Ishikawa (cell line): Measurements from ENCODE around the gene SETDB1.

ENCODE experiments used
- CEBPB ChIP-seq: IDR thresholded peaks from 2 replicates; pipeline ENCODE4 v1.6.1; 2012
- CREB1 ChIP-seq: IDR thresholded peaks from 2 replicates; pipeline ENCODE4 v1.6.1; 2012; ENCODE audit warnings: low read depth
- EGR1 ChIP-seq: IDR thresholded peaks from 2 replicates; pipeline ENCODE4 v1.6.1; 2012
- EP300 ChIP-seq: IDR thresholded peaks from 2 replicates; pipeline ENCODE4 v1.6.1; 2012; ENCODE audit warnings: borderline replicate concordance
- FOXM1 ChIP-seq: IDR thresholded peaks from 2 replicates; pipeline ENCODE4 v1.6.1; 2012; ENCODE audit warnings: low read depth, borderline replicate concordance
- MAX ChIP-seq: IDR thresholded peaks from 2 replicates; pipeline ENCODE4 v1.6.1; 2012
- NFIC ChIP-seq: IDR thresholded peaks from 2 replicates; pipeline ENCODE4 v1.6.1; 2012
- RAD21 ChIP-seq: IDR thresholded peaks from 2 replicates; pipeline ENCODE4 v1.6.1; 2012; ENCODE audit warnings: low read depth
- REST ChIP-seq: IDR thresholded peaks from 2 replicates; pipeline ENCODE4 v1.6.1; 2012; ENCODE audit warnings: low read depth, mild to moderate bottlenecking
- TAF1 ChIP-seq: IDR thresholded peaks from 2 replicates; pipeline ENCODE4 v1.6.1; 2012; ENCODE audit warnings: low read depth, mild to moderate bottlenecking
- TCF12 ChIP-seq: IDR thresholded peaks from 2 replicates; pipeline ENCODE4 v1.6.1; 2012; ENCODE audit warnings: low read depth
- TEAD4 ChIP-seq: IDR thresholded peaks from 2 replicates; pipeline ENCODE4 v1.6.1; 2012
- USF1 ChIP-seq: IDR thresholded peaks from 2 replicates; pipeline ENCODE4 v1.6.1; 2012
- YY1 ChIP-seq: IDR thresholded peaks from 2 replicates; pipeline ENCODE4 v1.6.1; 2012; ENCODE audit warnings: low read depth
- ZBTB7A ChIP-seq: IDR thresholded peaks from 2 replicates; pipeline ENCODE4 v1.6.1; 2012; ENCODE audit warnings: low read depth

Gene SETDB1

GRCh38 chr1:150906329-150906728 is 19.8 kb upstream of the SETDB1 start:
- TF ChIP-seq USF1 (no peak), NFIC (no peak), RAD21 (no peak)

GRCh38 chr1:150906813-150907212 is 19.4 kb upstream of the SETDB1 start:
- no peak for TF ChIP-seq EP300
- TF ChIP-seq ZBTB7A = no peak
- no peak for TF ChIP-seq EGR1
- TF ChIP-seq REST = no peak
- TF ChIP-seq TEAD4 = no peak
- no peak for TF ChIP-seq FOXM1
- no peak for TF ChIP-seq TCF12
- no peak for TF ChIP-seq NFIC
- TF ChIP-seq RAD21 = no peak
- TF ChIP-seq TAF1 = no peak

GRCh38 chr1:150909585-150910180 is 16.5 kb upstream of the SETDB1 start:
- TF ChIP-seq RAD21 (no peak), CREB1 (no peak), FOXM1 (no peak), REST (no peak), TCF12 (no peak), USF1 (no peak), EGR1 (no peak)

DNA sequence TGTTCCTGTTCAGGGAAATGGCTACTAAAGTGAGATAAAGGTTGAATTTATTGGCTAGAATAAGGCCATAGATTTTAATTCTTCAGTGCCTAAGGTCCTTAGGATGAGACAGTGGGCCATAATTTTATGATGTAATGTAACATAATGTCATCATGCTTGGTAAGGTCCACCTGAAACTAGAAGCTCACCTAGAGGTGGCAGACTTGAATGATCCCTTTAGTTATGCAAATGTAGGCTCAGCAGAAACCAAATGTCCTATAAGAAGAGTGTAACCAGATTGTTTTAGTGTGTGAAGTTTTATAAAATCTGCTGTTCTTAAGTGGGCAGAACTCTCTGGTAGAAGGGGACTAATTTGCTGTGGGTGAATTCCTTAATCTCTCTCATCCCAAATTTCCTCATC is 13.5 kb upstream of the SETDB1 start:
- TF ChIP-seq YY1 (no peak), NFIC (no peak), TAF1 (no peak), TCF12 (no peak), FOXM1 (no peak), EGR1 (no peak), CEBPB (no peak), CREB1 (no peak), ZBTB7A (no peak), RAD21 (no peak), USF1 (no peak), TEAD4 (no peak), EP300 (no peak), REST (no peak), MAX (no peak)

DNA sequence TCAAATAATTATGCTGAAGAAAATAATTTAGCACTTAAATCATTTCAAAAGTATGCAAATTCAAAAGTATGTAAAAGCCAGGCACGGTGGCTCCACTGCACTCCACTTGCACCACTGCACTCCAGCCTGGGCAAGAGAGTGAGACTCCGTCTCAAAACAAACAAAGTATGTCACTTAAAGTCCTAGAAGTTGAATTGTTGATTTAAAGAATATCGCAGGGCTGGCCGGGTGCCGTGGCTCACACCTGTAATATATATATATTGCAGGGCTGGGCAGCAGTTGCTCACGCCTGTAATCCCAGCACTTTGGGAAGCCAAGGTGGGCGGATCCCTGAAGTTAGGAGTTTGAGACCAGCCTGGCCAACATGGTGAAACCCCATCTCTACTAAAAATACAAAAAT is 8.8 kb upstream of the SETDB1 start:
- TF ChIP-seq CREB1 (no peak), TCF12 (no peak), EGR1 (no peak), RAD21 (no peak), YY1 (no peak)
